ENCODE data around the gene FLG.

DNA sequence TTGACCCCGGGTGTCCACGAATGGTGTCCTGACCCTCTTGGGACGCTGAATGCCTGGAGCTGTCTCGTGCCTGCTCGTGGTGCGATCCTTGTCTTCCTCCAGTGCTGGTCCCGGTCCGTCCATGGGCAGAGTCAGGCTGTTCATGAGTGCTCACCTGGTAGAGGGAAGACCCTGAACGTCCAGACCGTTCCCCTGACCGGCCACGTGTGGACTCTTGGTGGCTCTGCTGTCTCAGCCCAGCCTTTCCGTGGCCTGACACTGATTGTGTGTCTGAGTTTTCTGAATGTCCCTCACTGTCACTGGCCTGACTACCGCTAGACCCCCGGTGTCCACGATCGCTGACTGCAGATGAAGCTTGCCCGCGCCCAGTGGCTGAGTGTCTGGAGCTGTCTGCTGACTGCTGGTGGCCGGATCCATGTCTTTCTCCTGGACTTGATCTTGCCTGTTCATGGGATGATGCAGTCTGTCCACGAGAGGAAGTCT lies 11.7 kb downstream of the FLG start:
- TF ChIP-seq, protein P1, sequence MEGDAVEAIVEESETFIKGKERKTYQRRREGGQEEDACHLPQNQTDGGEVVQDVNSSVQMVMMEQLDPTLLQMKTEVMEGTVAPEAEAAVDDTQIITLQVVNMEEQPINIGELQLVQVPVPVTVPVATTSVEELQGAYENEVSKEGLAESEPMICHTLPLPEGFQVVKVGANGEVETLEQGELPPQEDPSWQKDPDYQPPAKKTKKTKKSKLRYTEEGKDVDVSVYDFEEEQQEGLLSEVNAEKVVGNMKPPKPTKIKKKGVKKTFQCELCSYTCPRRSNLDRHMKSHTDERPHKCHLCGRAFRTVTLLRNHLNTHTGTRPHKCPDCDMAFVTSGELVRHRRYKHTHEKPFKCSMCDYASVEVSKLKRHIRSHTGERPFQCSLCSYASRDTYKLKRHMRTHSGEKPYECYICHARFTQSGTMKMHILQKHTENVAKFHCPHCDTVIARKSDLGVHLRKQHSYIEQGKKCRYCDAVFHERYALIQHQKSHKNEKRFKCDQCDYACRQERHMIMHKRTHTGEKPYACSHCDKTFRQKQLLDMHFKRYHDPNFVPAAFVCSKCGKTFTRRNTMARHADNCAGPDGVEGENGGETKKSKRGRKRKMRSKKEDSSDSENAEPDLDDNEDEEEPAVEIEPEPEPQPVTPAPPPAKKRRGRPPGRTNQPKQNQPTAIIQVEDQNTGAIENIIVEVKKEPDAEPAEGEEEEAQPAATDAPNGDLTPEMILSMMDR (IDR thresholded peaks at IDR 0.05): no peak
- TF ChIP-seq POLR2AphosphoS5 (IDR thresholded peaks at IDR 0.05): no peak
- TF ChIP-seq POLR2A (IDR thresholded peaks at IDR 0.05): no peak
